HG03457 (cell line): Measurements from ENCODE around the gene HIRA.

Experiments
- ATAC-seq: cut with Tn5 transposase; IDR thresholded peaks from one replicate; pipeline ENCODE4 v1.9.1; 2021; ENCODE audit warnings: moderate number of reproducible peaks; ENCODE audit not compliant: unreplicated experiment

Gene HIRA

GRCh38 chr22:19290400-19291217 is 140.9 kb downstream of the HIRA start:
- no peak for ATAC-seq

GRCh38 chr22:19289475-19290161 is 141.9 kb downstream of the HIRA start:
- no peak for ATAC-seq

- no peak for ATAC-seq
These were observed 143.6 kb downstream of the HIRA start for GRCh38 chr22:19287889-19288288.

- ATAC-seq, result no peak
These were observed 144.3 kb downstream of the HIRA start for GRCh38 chr22:19287076-19287707.

DNA sequence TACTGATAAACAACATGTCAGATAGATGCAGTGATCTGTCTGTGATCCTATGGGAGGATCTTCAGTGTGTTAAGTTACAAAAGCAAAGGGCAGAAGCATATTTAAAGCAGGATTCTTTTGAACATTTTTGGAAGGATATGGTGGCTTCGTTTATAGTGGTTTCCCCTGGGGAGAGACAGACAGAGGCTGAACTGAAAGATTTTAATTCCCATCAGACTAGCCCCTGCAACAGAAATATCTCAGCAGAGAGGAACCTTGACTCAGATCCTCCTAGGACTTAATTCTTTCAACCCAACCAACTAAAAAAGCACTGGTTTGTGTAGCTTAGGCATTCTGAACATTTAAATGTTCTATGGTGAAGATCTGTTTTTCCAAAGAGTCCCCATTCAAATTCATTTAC is 145.7 kb downstream of the HIRA start:
- no peak for ATAC-seq
